GM21737 (cell line): ENCODE measurements around the gene TRAPPC3L.
"Not testable (repeated sequence)": the region's sequence is repeated elsewhere in the genome, so short reads cannot be mapped to it uniquely, and the experiment has no call there.

Experiments used
- ATAC-seq: cut with Tn5 transposase; IDR thresholded peaks from one replicate; pipeline ENCODE4 v1.9.1; 2021; ENCODE audit warnings: mild to moderate bottlenecking, moderate library complexity; ENCODE audit not compliant: unreplicated experiment

The TRAPPC3L gene

DNA sequence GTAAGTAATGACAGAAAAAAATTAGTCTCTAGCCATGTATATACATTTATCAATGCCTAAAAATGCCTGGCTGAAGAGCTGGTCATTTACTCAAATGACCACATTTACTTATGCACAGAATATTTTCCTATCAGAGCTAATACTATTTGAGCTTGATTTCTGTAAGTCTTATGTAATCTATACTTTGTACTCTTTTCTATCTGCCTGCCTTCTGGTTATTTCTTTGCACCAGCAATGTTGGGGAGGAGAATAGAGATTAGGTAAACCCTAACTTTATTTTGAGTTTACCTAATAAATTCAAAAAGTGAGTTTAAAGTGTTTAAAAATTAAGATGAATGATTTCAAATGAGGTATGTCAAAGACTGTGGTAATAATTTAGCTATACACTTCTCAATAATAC, 30.3 kb downstream of the TRAPPC3L start:
- no peak for ATAC-seq

- ATAC-seq, result no peak
These were observed 31.4 kb downstream of the TRAPPC3L start for GRCh38 chr6:116514111-116514510.

- no peak for ATAC-seq
These were observed 32.1 kb downstream of the TRAPPC3L start for GRCh38 chr6:116513224-116513875.

GRCh38 chr6:116512734-116513133, 32.8 kb downstream of the TRAPPC3L start:
- ATAC-seq, result no peak

DNA sequence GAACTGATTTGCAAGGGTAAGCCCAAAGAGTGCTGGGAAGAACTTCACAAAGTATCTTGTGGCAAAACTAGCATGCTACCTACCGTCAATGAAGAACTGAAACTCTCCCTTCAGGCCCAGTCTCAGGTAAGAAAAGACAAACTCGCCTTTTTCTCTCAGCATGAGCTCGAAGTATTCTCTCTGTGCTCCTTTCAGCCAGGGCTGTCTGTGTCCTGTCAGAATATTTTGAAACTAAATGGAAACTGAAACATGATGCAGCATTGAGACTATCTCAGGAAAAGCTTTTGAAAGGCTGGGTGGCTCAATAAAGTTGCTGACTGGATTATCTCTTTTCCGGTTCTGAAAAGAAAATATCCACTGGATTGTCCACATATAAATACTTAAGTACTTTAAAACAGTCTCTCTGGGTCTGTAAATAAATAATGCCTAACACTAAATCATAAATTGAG, 33.3 kb downstream of the TRAPPC3L start:
- peak; percentile 78 for ATAC-seq

- no peak for ATAC-seq
These were observed 33.9 kb downstream of the TRAPPC3L start, which contains the start of gene CALHM5 for GRCh38 chr6:116511424-116512110. CALHM5 (plus strand) TSS chr6:116511639; CDS start chr6:116511697, 58 bp downstream.

DNA sequence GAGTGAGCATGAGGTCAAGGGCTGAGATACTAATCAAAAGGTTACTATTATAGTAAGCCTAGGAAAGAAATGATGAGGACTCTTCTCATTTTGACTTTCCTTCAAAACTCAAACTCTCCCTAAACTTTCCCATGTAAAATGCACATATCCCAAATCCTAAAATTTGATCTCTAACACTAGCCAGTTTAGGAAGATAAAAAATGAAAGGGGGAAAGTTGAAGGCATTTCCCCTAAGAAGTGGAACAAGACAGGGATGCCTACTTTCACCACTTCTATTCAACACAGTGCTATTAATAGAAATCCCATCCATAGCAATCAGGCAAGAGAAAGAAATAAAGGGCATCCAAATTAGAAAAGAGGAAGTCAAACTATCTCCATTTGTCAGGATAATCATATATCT, 37.0 kb downstream of the TRAPPC3L start:
- no peak for ATAC-seq

DNA sequence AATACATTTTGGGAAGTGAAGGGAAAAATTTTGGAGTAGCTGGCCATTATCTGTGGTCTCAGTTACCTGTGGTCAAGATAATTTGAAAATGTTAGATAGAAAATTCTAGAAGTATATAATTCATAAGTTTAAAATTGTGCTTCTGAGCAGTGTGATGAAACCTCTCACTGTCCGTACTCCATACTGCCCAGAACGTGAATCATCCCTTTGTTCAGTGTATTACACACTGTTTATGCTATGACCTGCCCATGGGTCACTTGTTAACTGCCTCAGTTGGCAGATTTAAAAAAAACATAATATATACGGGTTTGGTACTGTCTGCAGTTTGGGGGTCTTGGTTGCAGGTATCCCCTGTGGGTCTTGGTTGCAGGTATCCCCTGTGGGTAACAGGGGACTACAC, 38.2 kb downstream of the TRAPPC3L start:
- ATAC-seq, result no peak

GRCh38 chr6:116500969-116501433, 44.5 kb downstream of the TRAPPC3L start:
- no peak for ATAC-seq

- no peak for ATAC-seq
These were observed 48.3 kb downstream of the TRAPPC3L start for GRCh38 chr6:116497113-116497676.

- not testable (repeated sequence) for ATAC-seq
These were observed 50.3 kb downstream of the TRAPPC3L start for GRCh38 chr6:116495161-116495560.

GRCh38 chr6:116492331-116493067, 53.0 kb downstream of the TRAPPC3L start:
- ATAC-seq, result no peak

- no peak for ATAC-seq
These were observed 53.7 kb downstream of the TRAPPC3L start for GRCh38 chr6:116491610-116492330.

- ATAC-seq, result no peak
These were observed 59.8 kb downstream of the TRAPPC3L start for GRCh38 chr6:116485559-116486184.

DNA sequence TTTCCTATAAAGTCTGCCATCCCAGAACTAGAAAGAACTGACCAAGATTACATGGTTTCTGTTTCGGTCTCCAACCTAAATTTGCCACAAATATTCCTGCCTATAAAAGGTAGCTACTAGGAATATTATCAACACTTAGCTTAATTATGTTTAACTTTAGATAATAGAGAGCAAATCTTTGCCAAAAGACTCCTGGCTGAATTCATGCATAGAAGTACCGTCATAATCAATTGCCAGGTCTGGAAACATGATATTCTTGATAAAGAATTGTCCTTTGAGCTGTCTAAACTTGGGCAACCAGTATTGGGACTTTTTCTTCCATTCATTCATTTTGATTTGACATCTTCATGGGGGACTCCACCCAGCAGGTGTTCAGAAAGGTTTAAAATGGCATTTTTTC, 61.9 kb downstream of the TRAPPC3L start:
- no peak for ATAC-seq

- ATAC-seq, result no peak
These were observed 62.7 kb downstream of the TRAPPC3L start for GRCh38 chr6:116482780-116483179.

DNA sequence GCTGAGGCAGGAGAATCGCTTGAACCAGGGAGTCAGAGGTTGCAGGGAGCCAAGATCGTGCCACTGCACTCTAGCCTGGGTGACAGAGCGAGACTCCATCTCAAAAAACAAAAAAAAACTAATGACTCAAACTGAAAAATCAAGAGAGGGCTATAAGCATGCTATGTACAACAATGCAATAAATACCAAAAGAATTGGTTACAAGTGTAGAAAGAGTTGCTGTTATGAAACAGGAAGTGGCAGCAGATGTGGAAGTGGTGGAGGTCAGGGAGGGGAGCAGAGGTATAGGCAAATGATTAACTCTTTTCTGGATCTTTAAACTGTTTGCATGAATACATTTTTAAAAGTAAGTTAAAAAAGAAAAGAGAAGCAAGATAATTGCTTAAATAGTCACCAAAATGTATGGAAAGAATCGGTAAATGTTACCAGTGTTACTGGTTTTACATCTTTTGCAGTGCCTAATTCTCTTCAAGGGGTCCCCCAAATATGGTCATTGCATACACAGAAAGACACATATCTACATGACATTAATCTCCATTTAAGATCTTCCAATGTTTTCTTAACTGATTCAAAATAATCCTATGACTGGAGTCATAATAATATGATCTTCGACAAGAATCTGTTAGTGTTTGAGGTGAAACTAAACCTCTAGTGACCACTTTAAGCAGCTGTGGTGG, 69.3 kb downstream of the TRAPPC3L start:
- peak; percentile 100 for ATAC-seq

DNA sequence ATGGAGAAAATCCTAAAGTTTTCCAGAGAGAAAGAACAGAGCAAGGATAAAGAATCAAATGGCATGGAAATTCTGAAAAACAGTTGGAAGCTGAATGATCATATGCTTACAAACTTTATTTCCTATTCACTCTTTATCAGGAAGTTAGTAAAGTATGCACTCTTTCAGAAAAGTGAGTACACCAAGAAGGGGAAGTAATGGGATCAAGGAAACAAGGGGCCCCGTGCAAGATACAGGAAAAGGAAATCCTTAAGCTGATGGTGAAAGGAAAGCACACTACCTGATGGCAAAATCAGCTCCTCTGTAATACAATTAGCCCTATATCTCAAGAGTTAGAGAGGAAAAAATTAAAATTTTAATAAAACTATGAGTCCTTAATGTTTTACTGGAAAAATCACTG, 70.3 kb downstream of the TRAPPC3L start:
- no peak for ATAC-seq

DNA sequence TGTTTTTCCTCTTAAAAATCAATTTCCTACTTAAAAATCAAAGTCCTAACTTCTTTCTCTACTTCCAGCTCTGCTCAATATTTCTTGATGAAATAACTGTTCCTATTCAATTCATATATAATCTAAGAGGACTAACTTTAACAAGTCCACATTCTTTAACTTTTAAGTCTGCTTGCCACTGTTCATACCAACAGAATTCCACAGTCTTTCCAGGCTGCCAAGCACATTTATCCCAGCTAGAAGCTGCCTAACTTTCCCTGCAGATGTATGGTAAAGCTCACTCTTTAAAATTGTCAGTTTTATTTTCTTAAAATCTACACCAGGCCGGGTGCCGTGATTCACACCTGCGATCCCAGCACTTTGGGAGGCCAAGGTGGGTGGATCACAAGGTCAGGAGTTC, 72.8 kb downstream of the TRAPPC3L start:
- no peak for ATAC-seq

DNA sequence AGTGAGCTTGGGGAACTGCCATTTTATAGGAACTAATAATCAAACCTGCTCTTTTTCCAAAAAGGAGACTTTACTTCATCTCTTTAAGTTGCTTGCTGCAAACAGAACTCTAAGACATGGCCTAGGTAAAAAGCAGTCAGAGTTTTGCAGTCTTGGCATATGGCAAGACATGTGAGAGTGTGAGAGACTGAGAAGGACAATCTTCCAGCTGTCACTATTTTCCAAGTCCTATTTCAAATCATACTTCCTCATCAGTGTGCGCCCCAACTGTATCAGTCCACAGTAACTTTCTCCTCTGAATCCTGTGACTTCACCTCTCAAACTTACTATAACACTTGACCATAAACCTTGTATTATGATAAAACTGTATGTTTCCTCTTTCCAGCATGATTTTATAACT, 74.0 kb downstream of the TRAPPC3L start:
- ATAC-seq, result no peak
